Hematopoietic multipotent progenitor cell (in vitro differentiated cells): ENCODE results near the gene UTP11. TPM values are rescaled to one million over a fixed set of nuclear protein-coding genes. Genes with fewer than 3 reads are reported as not detected.
A peak's percentile ranks its signal among the peaks of the same experiment; 100 is the strongest.

Experiments used
- DNase-seq, 3 donors: peaks; one replicate each; pipeline ENCODE4 v3.0.0-alpha.2; 2011 to 2015; ENCODE audit warnings: low read depth in 2 of 3, low spot score in 2 of 3
- small RNA-seq: library from RNA; depleted of rRNA; stranded (forward); fragments of <200 nt; gene quantifications from one replicate; pipeline ENCODE3, GENCODE V24; 2012
- total RNA-seq: library from RNA; depleted of rRNA; stranded (reverse); fragments of >200 nt; gene quantifications from one replicate; pipeline ENCODE4 v1.2.3, GENCODE V29; 2012

UTP11 gene
- total RNA-seq, 1 donor = 11.3 TPM

GRCh38 chr1:38068220-38068979, 55.9 kb downstream of the UTP11 start:
- peak in 1 of 3 donors; percentile 33 for DNase-seq

DNA sequence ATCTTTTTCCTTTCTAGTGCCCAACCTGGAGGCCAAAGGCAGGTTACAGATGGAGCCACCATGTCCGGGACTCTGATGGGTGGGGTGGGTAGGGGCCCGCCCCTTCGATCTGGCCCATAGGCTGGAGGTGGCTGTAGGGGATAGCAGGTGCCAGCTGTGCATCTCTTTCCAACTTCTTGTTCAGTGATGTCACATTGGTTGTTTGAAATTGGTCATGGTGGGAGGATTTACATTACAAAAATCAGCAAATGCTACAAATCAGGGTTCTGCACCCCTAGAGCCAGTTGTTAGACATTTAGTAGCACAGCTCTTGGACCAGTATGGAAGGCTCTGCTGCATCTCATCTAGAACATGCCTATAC, 56.4 kb downstream of the UTP11 start:
- no peak for DNase-seq

- DNase-seq = peak in 2 of 3 donors; percentile 14 to 27
Observed at GRCh38 chr1:38071312-38072256, 59.0 kb downstream of the UTP11 start.

- DNase-seq = no peak
Observed at GRCh38 chr1:38072858-38073257, 60.3 kb downstream of the UTP11 start.

- DNase-seq = no peak
Observed at GRCh38 chr1:38073534-38074301, 61.2 kb downstream of the UTP11 start.

- DNase-seq = no peak
Observed at GRCh38 chr1:38074302-38074677, 61.8 kb downstream of the UTP11 start.

Small RNAs within 50 kb of the gene (small RNA-seq; reads per million reads assigned to genes)
- gene RNU6-510P = not detected

Other genes starting within 250 kb of the UTP11 start
- under 0.01 TPM for gene EPHA10, start 247.6 kb upstream of the UTP11 start, total RNA-seq
- 1.3 TPM for gene MANEAL, start 218.9 kb upstream of the UTP11 start, total RNA-seq
- 6.5 TPM for gene C1orf122, start 204.9 kb upstream of the UTP11 start, total RNA-seq
- gene YRDC, start 204.5 kb upstream of the UTP11 start, total RNA-seq = 26.9 TPM
- gene MTF1, start 153.1 kb upstream of the UTP11 start, total RNA-seq = 3.0 TPM
- gene INPP5B, start 65.7 kb upstream of the UTP11 start, total RNA-seq = 50.4 TPM
- gene SF3A3, start 22.7 kb upstream of the UTP11 start, total RNA-seq = 26.9 TPM
- gene FHL3, start 7.2 kb upstream of the UTP11 start, total RNA-seq = 63.0 TPM
- 0.27 TPM for gene POU3F1, start 34.1 kb downstream of the UTP11 start, total RNA-seq